ENCODE results near the gene KDM7A. TPM values are rescaled to one million over a fixed set of nuclear protein-coding genes. Genes with fewer than 3 reads are reported as not detected.

Gene KDM7A
- total and polyA plus RNA-seq, 2 of the 8 experiments (the other 6 are each of a cell fraction or from before 2014, with no cell fraction given), result 2.2 to 12.5 TPM

GRCh38 chr7:140068033-140068432, 108.8 kb downstream of the KDM7A start (continued):
- TF ChIP-seq CHD7 (IDR thresholded peaks at IDR 0.05; ENCODE audit: insufficient replicate concordance, low read length) (no peak), MAFK (IDR thresholded peaks at IDR 0.05; ENCODE audit: low read depth, low read length) (no peak), BACH1 (IDR thresholded peaks at IDR 0.05; ENCODE audit: low read length) (no peak), CTCF (IDR thresholded peaks at IDR 0.05; ENCODE audit: control extremely low read depth in 1 of 3, insufficient read depth in 1 of 3, low read depth in 1 of 3, low read length in 3 of 3) (no peak), CTBP2 (IDR thresholded peaks at IDR 0.05; ENCODE audit: borderline replicate concordance, insufficient read depth, insufficient read length, low read length) (no peak), TAF7 (optimal IDR thresholded peaks at IDR 0.05; ENCODE audit: borderline replicate concordance, low read depth, low read length) (no peak), SIX5 (IDR thresholded peaks at IDR 0.05; ENCODE audit: low read depth, low read length) (no peak), CHD1 (IDR thresholded peaks at IDR 0.05; ENCODE audit: low read depth, low read length) (no peak), CBX5 (IDR thresholded peaks at IDR 0.05; ENCODE audit: low read depth, low read length) (no peak)
